Tongue (tissue), 2 donors: Measurements from ENCODE around the gene PRPF39. TPM values are rescaled to one million over a fixed set of nuclear protein-coding genes. Genes with fewer than 3 reads are reported as not detected.
"Not testable (repeated sequence)": the region's sequence is repeated elsewhere in the genome, so short reads cannot be mapped to it uniquely, and the experiment has no call there.

Experiments
- DNase-seq: peaks from one replicate; pipeline ENCODE4 v3.0.0-alpha.2; 2015
- total RNA-seq: library from RNA; depleted of rRNA; stranded (reverse); fragments of >200 nt; gene quantifications from one replicate; pipeline ENCODE4 v1.2.3, GENCODE V29; 2014

The PRPF39 gene
- total RNA-seq, 1 donor from 2014 or later = 66.1 TPM

- not testable (repeated sequence) for DNase-seq
These were observed 2.8 kb upstream of the PRPF39 start for GRCh38 chr14:45081096-45081495.

- DNase-seq = no peak
These were observed 1.5 kb upstream of the PRPF39 start for GRCh38 chr14:45082420-45082819.

- no peak for DNase-seq
These were observed 320 bp upstream of the PRPF39 start for GRCh38 chr14:45083617-45083975.

- DNase-seq = peak; percentile 37
These were observed 1.0 kb downstream of the PRPF39 start for GRCh38 chr14:45084946-45085346.

GRCh38 chr14:45089813-45090212, 5.9 kb downstream of the PRPF39 start:
- no peak for DNase-seq

- DNase-seq = no peak
These were observed 7.8 kb downstream of the PRPF39 start for GRCh38 chr14:45091710-45092109.

- no peak for DNase-seq
These were observed 10.4 kb downstream of the PRPF39 start for GRCh38 chr14:45094275-45094674.

GRCh38 chr14:45095143-45095542, 11.2 kb downstream of the PRPF39 start:
- DNase-seq = no peak

- no peak for DNase-seq
These were observed 12.3 kb downstream of the PRPF39 start for GRCh38 chr14:45096218-45096617.

GRCh38 chr14:45103806-45104205, 19.9 kb downstream of the PRPF39 start:
- no peak for DNase-seq

- DNase-seq = no peak
These were observed 20.6 kb downstream of the PRPF39 start for GRCh38 chr14:45104561-45104960.

- DNase-seq = no peak
These were observed 29.2 kb downstream of the PRPF39 start for GRCh38 chr14:45112896-45113781.

- no peak for DNase-seq
These were observed 30.4 kb downstream of the PRPF39 start for GRCh38 chr14:45114327-45114726.

- no peak for DNase-seq
These were observed 34.7 kb downstream of the PRPF39 start for GRCh38 chr14:45118594-45118993.

GRCh38 chr14:45120096-45120495, 36.2 kb downstream of the PRPF39 start:
- DNase-seq = no peak

GRCh38 chr14:45123271-45123670, 39.4 kb downstream of the PRPF39 start:
- DNase-seq = no peak

GRCh38 chr14:45125754-45126153, 41.8 kb downstream of the PRPF39 start:
- DNase-seq = no peak

GRCh38 chr14:45128963-45129629, 45.2 kb downstream of the PRPF39 start:
- DNase-seq = no peak

- no peak for DNase-seq
These were observed 49.8 kb downstream of the PRPF39 start for GRCh38 chr14:45133683-45134050.

GRCh38 chr14:45134051-45134958, 50.4 kb downstream of the PRPF39 start, which contains the start of gene FKBP3:
Gene FKBP3, minus strand, starts transcription at chr14:45134481. Its CDS starts 25 bp downstream, at chr14:45134456.
- peak; percentile 99 for DNase-seq

GRCh38 chr14:45135156-45135555, 51.2 kb downstream of the PRPF39 start:
- peak; percentile 67 for DNase-seq

- DNase-seq = peak; percentile 99
These were observed 51.9 kb downstream of the PRPF39 start, which contains the start of gene FANCM for GRCh38 chr14:45135659-45136395. Gene FANCM, plus strand, starts transcription at chr14:45135930. Its CDS starts 102 bp downstream, at chr14:45136032.
